ENCODE results near the gene FBXW4. TPM values are rescaled to one million over a fixed set of nuclear protein-coding genes. Genes with fewer than 3 reads are reported as not detected.

Gene FBXW4
- total and polyA plus RNA-seq, 2 of the 8 experiments (the other 6 are each of a cell fraction or from before 2014, with no cell fraction given), result 29.0 to 32.8 TPM

- Histone ChIP-seq H2BK15ac (ENCODE audit: low read length) (peak overlapping the region; percentile 85; the same call in 1 of the 2 replicates), H3K14ac (ENCODE audit: insufficient read length) (no peak overlapping the region), H3K4me3 (ENCODE audit: extremely low read depth in 1 of 4, insufficient read depth in 2 of 4, low read depth in 3 of 4, low read length in 4 of 4) (no peak overlapping the region), H3K4me2 (ENCODE audit: insufficient read depth in 1 of 2, low read depth in 2 of 2, low read length in 2 of 2) (no peak overlapping the region), H3K4ac (replicated peaks; ENCODE audit: insufficient read length, low read depth, low read length) (no peak overlapping the region), H3K27ac (ENCODE audit: low read depth, low read length) (no peak overlapping the region), H2AK5ac (ENCODE audit: low read depth, low read length) (peak overlapping the region; percentile 60; the same call in 1 of the 2 replicates), H3K4me1 (replicated peaks in 1 of 4; ENCODE audit: control insufficient read depth in 3 of 4, insufficient read depth in 4 of 4, low read length in 3 of 4) (peaks cover 18 to 38% (median 26%) of the 10 kb centered on the region in 4 experiments), H2BK120ac (replicated peaks; ENCODE audit: low read depth, low read length) (no peak overlapping the region), H2AFZ (ENCODE audit: low read length) (no peak overlapping the region), H3K79me2 (ENCODE audit: control insufficient read depth in 1 of 2, insufficient read depth in 2 of 2, low read length in 2 of 2) (no peaks in the 10 kb centered on the region), H4K91ac (replicated peaks; ENCODE audit: insufficient read length, low read length) (no peak overlapping the region), H2BK5ac (ENCODE audit: low read depth, low read length) (peak overlapping the region; percentile 45; the same call in 1 of the 2 replicates), H3K23me2 (ENCODE audit: low read depth, low read length) (no peaks in the 10 kb centered on the region), H4K5ac (ENCODE audit: insufficient read length, low read depth, low read length) (no peak overlapping the region), H3K56ac (replicated peaks; ENCODE audit: insufficient read length, low read depth, low read length) (no peak overlapping the region), H3K27me3 (replicated peaks in 1 of 4; ENCODE audit: control insufficient read depth in 3 of 4, extremely low read depth in 1 of 4, insufficient read depth in 3 of 4, low read length in 3 of 4) (no peaks in the 10 kb centered on the region), H2BK20ac (ENCODE audit: low read length) (0 out of 2 replicates have a peak overlapping the region, but pooled peaks have one; percentile 43), H3K79me1 (ENCODE audit: low read depth, low read length) (no peaks in the 10 kb centered on the region; the same call in 1 of the 2 replicates), H4K8ac (ENCODE audit: extremely low read depth, insufficient read depth, low read length) (no peak overlapping the region; the same call in 1 of the 2 replicates), H3K18ac (ENCODE audit: extremely low read depth, low read length) (no peak overlapping the region; the same call in 1 of the 2 replicates), H2BK12ac (ENCODE audit: low read depth, low read length) (no peak overlapping the region), H3K9ac (replicated peaks in 1 of 4; ENCODE audit: extremely low read depth in 1 of 4, low read depth in 3 of 4, low read length in 3 of 4) (no peak overlapping the region), H4K20me1 (replicated peaks in 1 of 2; ENCODE audit: control insufficient read depth in 1 of 2, insufficient read depth in 2 of 2, low read length in 2 of 2) (no peaks in the 10 kb centered on the region), H3K23ac (ENCODE audit: insufficient read length) (no peak overlapping the region), H3K9me3 (ENCODE audit: insufficient read depth in 2 of 2, low read depth in 1 of 2, low read length in 1 of 2) (no peaks in the 10 kb centered on the region), H3K36me3 (ENCODE audit: control insufficient read depth in 2 of 4, insufficient read depth in 4 of 4, low read length in 3 of 4) (no peaks in the 10 kb centered on the region)
- DNase-seq (ENCODE audit: low read depth in 1 of 2, low spot score in 2 of 2) (no peak), FAIRE-seq (no peak)
- ChIA-PET CTCF (ENCODE audit: partially characterized antibody) (interaction anchor here (1.3 to 1.8 kb wide), 3 partner anchors 29 to 134 kb away, joined by 3 to 4 read pairs (median 3); no protein-coding TSS in a partner anchor), POLR2A (ENCODE audit: partially characterized antibody) (interaction anchor here (1.8 kb wide), 1 partner anchor 9 kb away, joined by 4 read pairs; no protein-coding TSS in a partner anchor)
- TF ChIP-seq SP2 (IDR thresholded peaks at IDR 0.05; ENCODE audit: low read length), result no peak
- WGBS, 2 experiments (ENCODE audit: extremely low coverage in 1 of 2, insufficient coverage in 1 of 2, insufficient read length in 1 of 2, insufficient replicate concordance in 2 of 2, low coverage in 1 of 2, low lambda C conversion rate in 2 of 2, missing lambda C conversion rate in 1 of 2), result 84% methylated on average over 6 of the region's 6 CpGs; no CpG with 5 or more reads in 1 of the 2 experiments
Observed at GRCh38 chr10:101646364-101646763, 48.6 kb downstream of the FBXW4 start.

All from H1 (cell line).